IMR-90 (cell line): ENCODE measurements around the gene TBC1D16. TPM values are rescaled to one million over a fixed set of nuclear protein-coding genes. Genes with fewer than 3 reads are reported as not detected.

Experiments used
- ATAC-seq: fragments of 200-7000 bp; cut with Tn5 transposase; 2 replicates; pipeline ENCODE4 v1.9.1; 2020; ENCODE audit warnings: low read depth, mild to moderate bottlenecking, moderate library complexity
- BruUV-seq: library from RNA; stranded (reverse); fragments of 400-500 nt; replicated peaks from 2 replicates; lab custom pipeline; 2021; lab: Mats Ljungman, UMichigan
- CTCF ChIA-PET: fragments of 300-600 bp; formaldehyde crosslinking; extraction: SDS; loops from one replicate; lab custom pipeline; 2021; ENCODE audit warnings: antibody characterized with exemption; lab: Yijun Ruan, JAX
- POLR2A ChIA-PET: fragments of 300-600 bp; sonication (Branson Sonifier 250); formaldehyde crosslinking; loops from one replicate; lab custom pipeline; 2022; ENCODE audit warnings: antibody characterized with exemption; ENCODE audit not compliant: unreplicated experiment; lab: Charles Lee
- DNase-seq: peaks from one replicate; pipeline ENCODE4 v3.0.0; 2013
- H2AFZ ChIP-seq: replicated peaks from 2 replicates; pipeline ENCODE3; 2013; ENCODE audit warnings: low read length, mild to moderate bottlenecking; ENCODE audit not compliant: poor library complexity
- H2AK5ac ChIP-seq: 2 replicates; pipeline ENCODE4 v1.6.1; 2013; ENCODE audit warnings: low read depth, low read length, inconsistent platforms
- H2AK9ac ChIP-seq: replicated peaks from 2 replicates; pipeline ENCODE3; 2013; ENCODE audit warnings: mild to moderate bottlenecking, low read depth, low read length, moderate library complexity; ENCODE audit not compliant: poor library complexity
- H2BK120ac ChIP-seq: 2 replicates; pipeline ENCODE4 v1.6.1; 2013; ENCODE audit warnings: low read depth, low read length, inconsistent platforms
- H2BK15ac ChIP-seq: 3 replicates; pipeline ENCODE4 v1.6.1; 2013; ENCODE audit warnings: low read depth, low read length, inconsistent platforms
- H2BK20ac ChIP-seq: 2 replicates; pipeline ENCODE4 v1.6.1; 2013; ENCODE audit warnings: low read depth, mild to moderate bottlenecking, inconsistent platforms, low read length, moderate library complexity
- H2BK5ac ChIP-seq: 2 replicates; pipeline ENCODE4 v1.6.1; 2013; ENCODE audit warnings: mild to moderate bottlenecking, low read depth, low read length, inconsistent platforms; ENCODE audit not compliant: poor library complexity, severe bottlenecking
- H3K14ac ChIP-seq: replicated peaks from 2 replicates; pipeline ENCODE4 v1.6.1; 2013; ENCODE audit warnings: low read depth, low read length, inconsistent platforms
- H3K18ac ChIP-seq: 2 replicates; pipeline ENCODE4 v1.6.1; 2013; ENCODE audit warnings: low read depth, low read length, control low read depth
- H3K23ac ChIP-seq: 2 replicates; pipeline ENCODE4 v1.6.1; 2013; ENCODE audit warnings: low read depth, low read length, inconsistent platforms
- H3K27ac ChIP-seq: 2 replicates; pipeline ENCODE4 v1.5.1; 2013; ENCODE audit warnings: mild to moderate bottlenecking, control low read depth, low read length; ENCODE audit not compliant: insufficient read depth
- H3K27me3 ChIP-seq: 2 replicates; pipeline ENCODE4 v1.6.1; 2013; ENCODE audit warnings: low read length; ENCODE audit not compliant: control insufficient read depth, insufficient read depth
- H3K36me3 ChIP-seq: 2 replicates; pipeline ENCODE4 v1.6.1; 2013; ENCODE audit warnings: low read length, mixed read lengths; ENCODE audit not compliant: control insufficient read depth, insufficient read depth
- H3K4ac ChIP-seq: 2 replicates; pipeline ENCODE4 v1.6.1; 2013; ENCODE audit warnings: low read depth, low read length, inconsistent platforms
- H3K4me1 ChIP-seq: 2 replicates; pipeline ENCODE4 v1.6.1; 2013; ENCODE audit warnings: low read length, mixed read lengths; ENCODE audit not compliant: control insufficient read depth, insufficient read depth
- H3K4me2 ChIP-seq: 2 replicates; pipeline ENCODE4 v1.6.1; 2013; ENCODE audit warnings: low read depth, mild to moderate bottlenecking, control low read depth, low read length, moderate library complexity
- H3K4me3 ChIP-seq: 2 replicates; pipeline ENCODE4 v1.5.1; 2013; ENCODE audit warnings: low read depth, mild to moderate bottlenecking, control low read depth, low read length, moderate library complexity; ENCODE audit not compliant: insufficient read depth
- H3K56ac ChIP-seq: 2 replicates; pipeline ENCODE4 v1.6.1; 2013; ENCODE audit warnings: low read length, inconsistent platforms; ENCODE audit not compliant: insufficient read depth; ENCODE audit errors: extremely low read depth
- H3K79me1 ChIP-seq, 2 experiments: 2 replicates each; pipeline ENCODE4 v1.6.1; 2013; ENCODE audit warnings: low read length in 2 of 2, inconsistent platforms in 1 of 2, low read depth in 1 of 2
- H3K9ac ChIP-seq: 2 replicates; pipeline ENCODE4 v1.6.1; 2013; ENCODE audit warnings: low read depth, low read length, control low read depth
- H3K9me1 ChIP-seq: 2 replicates; pipeline ENCODE4 v1.6.1; 2013; ENCODE audit warnings: low read length, inconsistent platforms; ENCODE audit not compliant: insufficient read depth
- H3K9me3 ChIP-seq: 2 replicates; pipeline ENCODE4 v1.6.1; 2013; ENCODE audit warnings: low read length; ENCODE audit not compliant: control insufficient read depth, insufficient read depth
- H4K20me1 ChIP-seq: 2 replicates; pipeline ENCODE4 v1.6.1; 2013; ENCODE audit warnings: low read length, inconsistent platforms; ENCODE audit not compliant: insufficient read depth
- H4K5ac ChIP-seq: 2 replicates; pipeline ENCODE4 v1.6.1; 2013; ENCODE audit warnings: mild to moderate bottlenecking, low read depth, low read length, control low read depth
- H4K8ac ChIP-seq, 2 experiments: 2 replicates each; pipeline ENCODE4 v1.6.1; 2013; ENCODE audit warnings: low read depth in 2 of 2, low read length in 2 of 2, control low read depth in 1 of 2, inconsistent platforms in 1 of 2
- H4K91ac ChIP-seq: 2 replicates; pipeline ENCODE4 v1.6.1; 2013; ENCODE audit warnings: low read depth, low read length, inconsistent platforms; ENCODE audit not compliant: insufficient read depth
- CHD1 ChIP-seq: IDR thresholded peaks from 2 replicates; pipeline ENCODE4 v1.6.1; 2012; ENCODE audit warnings: low read depth, low read length, improper control_type of control experiment
- MAFK ChIP-seq: IDR thresholded peaks from 2 replicates; pipeline ENCODE4 v1.6.1; 2012; ENCODE audit warnings: low read depth, low read length, improper control_type of control experiment
- MAZ ChIP-seq: IDR thresholded peaks from 2 replicates; pipeline ENCODE4 v1.6.1; 2012; ENCODE audit warnings: low read depth, mild to moderate bottlenecking, low read length, improper control_type of control experiment, moderate library complexity, borderline replicate concordance
- MXI1 ChIP-seq: IDR thresholded peaks from 2 replicates; pipeline ENCODE4 v1.6.1; 2012; ENCODE audit warnings: low read depth, mild to moderate bottlenecking, low read length, moderate library complexity, borderline replicate concordance
- RAD21 ChIP-seq: IDR thresholded peaks from 2 replicates; pipeline ENCODE4 v1.6.1; 2012; ENCODE audit warnings: low read length, improper control_type of control experiment
- WGBS, 2 experiments: methylation state at CpG; one replicate each; pipeline versions ENCODE4 v1.1.5 to v1.1.7; 2013; ENCODE audit warnings: missing lambda C conversion rate in 2 of 2; ENCODE audit not compliant: insufficient read length in 1 of 2; ENCODE audit errors: extremely low coverage in 2 of 2; 5-methylcytosine and 5-hydroxymethylcytosine counted together
- dilution Hi-C: fragments of 300-500 bp; cut with HindIII; formaldehyde crosslinking; loops from one replicate; pipeline ENCODE4 v1.14.3; 2018; ENCODE audit warnings: low sequenced_read_pairs; ENCODE audit not compliant: unreplicated experiment
- in situ Hi-C: fragments of 300-500 bp; cut with MboI; formaldehyde crosslinking; loops from 3 replicates; pipeline ENCODE4 v1.14.3; 2019; ENCODE audit warnings: low sequenced_read_pairs, inconsistent platforms, mixed read lengths
- intact Hi-C: fragments of 100-400 bp; cut with micrococcal nuclease; formaldehyde crosslinking; loops from 2 replicates; pipeline ENCODE4 v1.10.0; 2022
- polyA plus RNA-seq, 3 experiments: library from polyadenylated mRNA; depleted of rRNA; stranded (reverse); fragments of >200 nt; gene quantifications; 2 replicates each; pipeline ENCODE4 v1.2.3, GENCODE V29; 2012; ENCODE audit warnings: low replicate concordance in 1 of 3
- total RNA-seq: library from RNA; depleted of rRNA; stranded (reverse); fragments of >200 nt; gene quantifications from 2 replicates; pipeline ENCODE4 v1.2.3, GENCODE V29; 2012
- TF ChIP-seq, protein P1 (sequence below): fragments of 150-350 bp; IDR thresholded peaks from 2 replicates; pipeline ENCODE4 v1.6.1; 2016; ENCODE audit warnings: low read depth, mild to moderate bottlenecking, low read length, moderate library complexity, borderline replicate concordance
- TF ChIP-seq, protein P2 (sequence below): fragments of 150-350 bp; IDR thresholded peaks from 2 replicates; pipeline ENCODE4 v1.6.1; 2017; ENCODE audit warnings: mild to moderate bottlenecking, antibody characterized with exemption, low read length, low read depth

The TBC1D16 gene
- total and polyA plus RNA-seq, 2 of the 4 experiments (the other 2 are of a cell fraction): 10.1 to 16.7 TPM

DNA sequence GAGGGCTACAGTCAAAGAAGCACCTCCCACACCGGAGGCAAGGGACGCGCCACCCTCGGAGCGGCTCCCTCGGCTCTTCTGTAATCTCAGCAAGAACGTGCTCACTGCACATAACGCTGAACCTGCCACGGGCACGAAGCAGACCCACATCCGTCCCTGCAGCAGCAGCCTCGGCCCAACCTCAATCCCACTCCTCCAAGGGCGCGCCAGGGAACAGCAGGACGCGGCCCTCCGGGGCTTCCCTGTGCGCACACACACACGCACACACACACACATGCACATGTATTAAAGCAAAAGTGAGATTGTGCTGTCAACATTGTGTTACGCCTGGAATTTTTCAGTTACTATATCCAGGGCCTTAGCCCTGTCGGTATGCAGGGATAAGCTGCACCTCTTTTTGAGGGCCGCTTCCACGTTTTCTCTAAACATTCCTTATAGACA lies 54.0 kb downstream of the TBC1D16 start:
- Histone ChIP-seq H3K36me3 (no peaks in the 10 kb centered on the region; the same call in 1 of the 2 replicates), H4K91ac (no peak overlapping the region), H4K8ac (no peak overlapping the region), H3K4me3 (no peak overlapping the region), H3K27ac (no peak overlapping the region), H3K4me1 (peaks cover 7% of the 10 kb centered on the region; the same call in 1 of the 2 replicates), H3K56ac (no peak overlapping the region), H2BK20ac (no peak overlapping the region), H3K9me3 (no peaks in the 10 kb centered on the region), H4K20me1 (peaks cover under 1% of the 10 kb centered on the region; the same call in 1 of the 2 replicates), H2BK15ac (no peak overlapping the region), H3K18ac (no peak overlapping the region), H2BK120ac (no peak overlapping the region), H3K14ac (no peak overlapping the region), H2AK5ac (no peak overlapping the region), H3K27me3 (no peaks in the 10 kb centered on the region), H2AK9ac (no peak overlapping the region), H4K5ac (no peak overlapping the region), H3K4me2 (no peak overlapping the region), H3K79me1 (peaks cover 10 to 29% of the 10 kb centered on the region in 2 experiments; a peak in 3 of 4 replicates), H3K9ac (no peak overlapping the region), H3K4ac (no peak overlapping the region), H2BK5ac (no peak overlapping the region), H3K9me1 (peaks cover 5% of the 10 kb centered on the region; the same call in 1 of the 2 replicates), H3K23ac (no peak overlapping the region), H2AFZ (no peak overlapping the region)
- BruUV-seq: no TSS peak
- WGBS, 2 experiments: 83% methylated on average over 8 of the region's 23 CpGs; no CpG with 5 or more reads in 1 of the 2 experiments
- TF ChIP-seq MAZ: no peak
- no peak for TF ChIP-seq RAD21
- TF ChIP-seq MAFK: no peak
- TF ChIP-seq, protein P1, sequence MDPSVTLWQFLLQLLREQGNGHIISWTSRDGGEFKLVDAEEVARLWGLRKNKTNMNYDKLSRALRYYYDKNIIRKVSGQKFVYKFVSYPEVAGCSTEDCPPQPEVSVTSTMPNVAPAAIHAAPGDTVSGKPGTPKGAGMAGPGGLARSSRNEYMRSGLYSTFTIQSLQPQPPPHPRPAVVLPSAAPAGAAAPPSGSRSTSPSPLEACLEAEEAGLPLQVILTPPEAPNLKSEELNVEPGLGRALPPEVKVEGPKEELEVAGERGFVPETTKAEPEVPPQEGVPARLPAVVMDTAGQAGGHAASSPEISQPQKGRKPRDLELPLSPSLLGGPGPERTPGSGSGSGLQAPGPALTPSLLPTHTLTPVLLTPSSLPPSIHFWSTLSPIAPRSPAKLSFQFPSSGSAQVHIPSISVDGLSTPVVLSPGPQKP: no peak
- no peak for TF ChIP-seq CHD1
- no peak for TF ChIP-seq MXI1
- TF ChIP-seq, protein P2, sequence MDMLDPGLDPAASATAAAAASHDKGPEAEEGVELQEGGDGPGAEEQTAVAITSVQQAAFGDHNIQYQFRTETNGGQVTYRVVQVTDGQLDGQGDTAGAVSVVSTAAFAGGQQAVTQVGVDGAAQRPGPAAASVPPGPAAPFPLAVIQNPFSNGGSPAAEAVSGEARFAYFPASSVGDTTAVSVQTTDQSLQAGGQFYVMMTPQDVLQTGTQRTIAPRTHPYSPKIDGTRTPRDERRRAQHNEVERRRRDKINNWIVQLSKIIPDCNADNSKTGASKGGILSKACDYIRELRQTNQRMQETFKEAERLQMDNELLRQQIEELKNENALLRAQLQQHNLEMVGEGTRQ: no peak
- CTCF ChIA-PET: no interaction called here
- POLR2A ChIA-PET: no interaction called here
- no peak for DNase-seq
- in situ Hi-C loops (loop anchor here (10.0 kb wide), 1 partner anchor 137 kb away; no protein-coding TSS in a partner anchor), dilution Hi-C loops (no loop called here), intact Hi-C loops (no loop called here)
- ATAC-seq: no peak
